Midbrain (tissue), 1 donor: ENCODE measurements around the gene DLG4.
A peak's percentile ranks its signal among the peaks of the same experiment; 100 is the strongest.
"Not testable (repeated sequence)": the region's sequence is repeated elsewhere in the genome, so short reads cannot be mapped to it uniquely, and the experiment has no call there.

ENCODE experiments used
- DNase-seq: peaks from one replicate; lab custom pipeline; 2025; lab: John Stamatoyannopoulos, UW

Gene DLG4

GRCh38 chr17:7184091-7184488 lies 35.5 kb downstream of the DLG4 start:
- peak; percentile 0 for DNase-seq

- DNase-seq: no peak
These were observed 36.1 kb downstream of the DLG4 start for GRCh38 chr17:7183433-7184090.

- not testable (repeated sequence) for DNase-seq
These were observed 37.5 kb downstream of the DLG4 start for GRCh38 chr17:7182101-7182500.

- no peak for DNase-seq
These were observed 40.0 kb downstream of the DLG4 start, which contains the start of gene ASGR1 for GRCh38 chr17:7179317-7180254. ASGR1 (minus strand) TSS chr17:7179370; CDS start chr17:7178563, 807 bp downstream.

GRCh38 chr17:7178973-7179316 lies 40.7 kb downstream of the DLG4 start:
- no peak for DNase-seq

GRCh38 chr17:7177954-7178477 lies 41.6 kb downstream of the DLG4 start:
- DNase-seq: no peak

- peak; percentile 54 for DNase-seq
These were observed 42.3 kb downstream of the DLG4 start for GRCh38 chr17:7177191-7177953.

GRCh38 chr17:7176841-7177190 lies 42.8 kb downstream of the DLG4 start:
- no peak for DNase-seq

- DNase-seq: no peak
These were observed 43.4 kb downstream of the DLG4 start for GRCh38 chr17:7176107-7176840.

GRCh38 chr17:7175330-7175733 lies 44.3 kb downstream of the DLG4 start:
- DNase-seq: no peak

- no peak for DNase-seq
These were observed 44.9 kb downstream of the DLG4 start for GRCh38 chr17:7174603-7175326.

- DNase-seq: peak; percentile 10
These were observed 45.7 kb downstream of the DLG4 start for GRCh38 chr17:7173687-7174602.

- not testable (repeated sequence) for DNase-seq
These were observed 47.0 kb downstream of the DLG4 start for GRCh38 chr17:7172522-7173191.

GRCh38 chr17:7169565-7169908 lies 50.1 kb downstream of the DLG4 start:
- DNase-seq: not testable (repeated sequence)

- not testable (repeated sequence) for DNase-seq
These were observed 50.6 kb downstream of the DLG4 start for GRCh38 chr17:7168841-7169564.

GRCh38 chr17:7167832-7168231 lies 51.8 kb downstream of the DLG4 start:
- no peak for DNase-seq

GRCh38 chr17:7166873-7167272 lies 52.8 kb downstream of the DLG4 start:
- no peak for DNase-seq

- DNase-seq: not testable (repeated sequence)
These were observed 60.1 kb downstream of the DLG4 start for GRCh38 chr17:7159571-7159970.

- not testable (repeated sequence) for DNase-seq
These were observed 61.2 kb downstream of the DLG4 start for GRCh38 chr17:7158424-7158823.
